Measurements from ENCODE around the gene SRPX.

GRCh38 chrX:38214551-38215531, 5.8 kb downstream of the SRPX start:
- TF ChIP-seq POLR2A (IDR thresholded peaks at IDR 0.05), result no peak
- no peak for TF ChIP-seq CTCF (IDR thresholded peaks at IDR 0.05)

Data from Peyer's patch (tissue), 4 donors.